Glutamatergic neuron (in vitro differentiated cells): ENCODE measurements around the gene LSM12. TPM values are rescaled to one million over a fixed set of nuclear protein-coding genes. Genes with fewer than 3 reads are reported as not detected.

ENCODE experiments used
- DNase-seq: peaks from one replicate; pipeline ENCODE4 v3.0.0; 2022
- H3K27ac Mint-ChIP-seq: one replicate; pipeline ENCODE4 v1.8.0; 2020; ENCODE audit warnings: mild to moderate bottlenecking, mixed read lengths, inconsistent platforms; ENCODE audit not compliant: unreplicated experiment
- H3K27me3 Mint-ChIP-seq: one replicate; pipeline ENCODE4 v1.8.0; 2020; ENCODE audit warnings: mild to moderate bottlenecking, moderate library complexity, mixed read lengths, inconsistent platforms; ENCODE audit not compliant: unreplicated experiment
- H3K36me3 Mint-ChIP-seq: one replicate; pipeline ENCODE4 v1.8.0; 2020; ENCODE audit warnings: mild to moderate bottlenecking, mixed read lengths, inconsistent platforms; ENCODE audit not compliant: unreplicated experiment
- H3K4me1 Mint-ChIP-seq: one replicate; pipeline ENCODE4 v1.8.0; 2020; ENCODE audit warnings: mild to moderate bottlenecking, low read depth, mixed read lengths, inconsistent platforms; ENCODE audit not compliant: unreplicated experiment
- H3K4me3 Mint-ChIP-seq: one replicate; pipeline ENCODE4 v1.8.0; 2020; ENCODE audit warnings: mild to moderate bottlenecking, mixed read lengths, inconsistent platforms; ENCODE audit not compliant: unreplicated experiment
- H3K9me3 Mint-ChIP-seq: one replicate; pipeline ENCODE4 v1.8.0; 2020; ENCODE audit warnings: mild to moderate bottlenecking, moderate library complexity, mixed read lengths, inconsistent platforms; ENCODE audit not compliant: unreplicated experiment
- CTCF ChIP-seq: fragments of 200-600 bp; sonication (generic); IDR thresholded peaks from one replicate; pipeline ENCODE4 v1.5.0; 2021; ENCODE audit not compliant: partially characterized antibody, unreplicated experiment
- total RNA-seq: library from RNA; stranded (reverse); fragmentation: NEBNext Ultra II Directional; extraction: Animal tissue kit (Norgen Biotek cat#: 25700); gene quantifications from one replicate; pipeline ENCODE4 v1.2.1, GENCODE V29; 2021; ENCODE audit not compliant: unreplicated experiment

LSM12 gene
- total RNA-seq, 1 donor from 2014 or later, result 57.9 TPM

- Mint-ChIP-seq H3K4me1 (peaks cover 5% of the 10 kb centered on the region), H3K9me3 (peaks cover 3% of the 10 kb centered on the region), H3K36me3 (no peaks in the 10 kb centered on the region), H3K27me3 (peaks cover 4% of the 10 kb centered on the region), H3K4me3 (no peak overlapping the region), H3K27ac (peak overlapping the region; percentile 67)
- TF ChIP-seq CTCF, result no peak
- DNase-seq, result no peak
Measured at GRCh38 chr17:44063704-44064639, 2.5 kb downstream of the LSM12 start.

- H3K27me3 Mint-ChIP-seq, result peaks cover 2% of the 10 kb centered on the region
- H3K4me1 Mint-ChIP-seq, result peaks cover 5% of the 10 kb centered on the region
- no peak for DNase-seq
- H3K9me3 Mint-ChIP-seq, result no peaks in the 10 kb centered on the region
- H3K4me3 Mint-ChIP-seq, result no peak overlapping the region
- no peaks in the 10 kb centered on the region for H3K36me3 Mint-ChIP-seq
- no peak overlapping the region for H3K27ac Mint-ChIP-seq
- TF ChIP-seq CTCF, result no peak
Measured at GRCh38 chr17:44062871-44063270, 3.6 kb downstream of the LSM12 start.

GRCh38 chr17:44061446-44061845 is 5.0 kb downstream of the LSM12 start:
- H3K9me3 Mint-ChIP-seq, result no peaks in the 10 kb centered on the region
- no peak for DNase-seq
- H3K36me3 Mint-ChIP-seq, result no peaks in the 10 kb centered on the region

GRCh38 chr17:44059101-44059892 is 7.2 kb downstream of the LSM12 start:
- no peak for TF ChIP-seq CTCF
- no peak overlapping the region for H3K4me3 Mint-ChIP-seq
- no peaks in the 10 kb centered on the region for H3K36me3 Mint-ChIP-seq
- H3K9me3 Mint-ChIP-seq, result no peaks in the 10 kb centered on the region
- H3K27me3 Mint-ChIP-seq, result peaks cover 2% of the 10 kb centered on the region
- no peaks in the 10 kb centered on the region for H3K4me1 Mint-ChIP-seq
- no peak overlapping the region for H3K27ac Mint-ChIP-seq
- DNase-seq, result no peak

More at GRCh38 chr17:44061446-44061845, 5.0 kb downstream of the LSM12 start:
- no peak for TF ChIP-seq CTCF
- H3K4me1 Mint-ChIP-seq, result peaks cover 5% of the 10 kb centered on the region
- no peak overlapping the region for H3K4me3 Mint-ChIP-seq
- no peak overlapping the region for H3K27ac Mint-ChIP-seq
- peaks cover 2% of the 10 kb centered on the region for H3K27me3 Mint-ChIP-seq
